Prostate gland (tissue), 2 donors: Measurements from ENCODE around the gene PRKAR1B.

Experiments used
- POLR2A ChIP-seq: fragments of 450-650 bp; IDR thresholded peaks from one replicate; pipeline ENCODE4 v1.6.1; 2016; ENCODE audit warnings: antibody characterized with exemption, mild to moderate bottlenecking
- TF ChIP-seq, protein P1 (sequence below), 4 experiments: fragments of 200-600 bp in 2 of 4; fragments of 450-650 bp in 2 of 4; sonication (generic) in 2 of 4; IDR thresholded peaks; 1 replicate in 3 of 4; 2 replicates in 1 of 4; pipeline ENCODE4 v1.5.1; 2016 to 2019; ENCODE audit warnings: antibody characterized with exemption in 4 of 4, mild to moderate bottlenecking in 2 of 4, moderate library complexity in 2 of 4

- TF ChIP-seq POLR2A: no peak
- TF ChIP-seq, protein P1, sequence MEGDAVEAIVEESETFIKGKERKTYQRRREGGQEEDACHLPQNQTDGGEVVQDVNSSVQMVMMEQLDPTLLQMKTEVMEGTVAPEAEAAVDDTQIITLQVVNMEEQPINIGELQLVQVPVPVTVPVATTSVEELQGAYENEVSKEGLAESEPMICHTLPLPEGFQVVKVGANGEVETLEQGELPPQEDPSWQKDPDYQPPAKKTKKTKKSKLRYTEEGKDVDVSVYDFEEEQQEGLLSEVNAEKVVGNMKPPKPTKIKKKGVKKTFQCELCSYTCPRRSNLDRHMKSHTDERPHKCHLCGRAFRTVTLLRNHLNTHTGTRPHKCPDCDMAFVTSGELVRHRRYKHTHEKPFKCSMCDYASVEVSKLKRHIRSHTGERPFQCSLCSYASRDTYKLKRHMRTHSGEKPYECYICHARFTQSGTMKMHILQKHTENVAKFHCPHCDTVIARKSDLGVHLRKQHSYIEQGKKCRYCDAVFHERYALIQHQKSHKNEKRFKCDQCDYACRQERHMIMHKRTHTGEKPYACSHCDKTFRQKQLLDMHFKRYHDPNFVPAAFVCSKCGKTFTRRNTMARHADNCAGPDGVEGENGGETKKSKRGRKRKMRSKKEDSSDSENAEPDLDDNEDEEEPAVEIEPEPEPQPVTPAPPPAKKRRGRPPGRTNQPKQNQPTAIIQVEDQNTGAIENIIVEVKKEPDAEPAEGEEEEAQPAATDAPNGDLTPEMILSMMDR (IDR thresholded peaks at IDR 0.05): no peak
Observed at GRCh38 chr7:601036-601594, 126.0 kb downstream of the PRKAR1B start.
